Raji (cell line): ENCODE measurements around the gene PRICKLE4.

ENCODE experiments used
- POLR2A ChIP-seq: IDR thresholded peaks from 2 replicates; pipeline ENCODE4 v1.6.1; 2011; ENCODE audit warnings: low read depth, low read length, control low read depth; ENCODE audit not compliant: insufficient read depth

Gene PRICKLE4

GRCh38 chr6:41826343-41827022, 45.9 kb downstream of the PRICKLE4 start:
- TF ChIP-seq POLR2A = no peak

DNA sequence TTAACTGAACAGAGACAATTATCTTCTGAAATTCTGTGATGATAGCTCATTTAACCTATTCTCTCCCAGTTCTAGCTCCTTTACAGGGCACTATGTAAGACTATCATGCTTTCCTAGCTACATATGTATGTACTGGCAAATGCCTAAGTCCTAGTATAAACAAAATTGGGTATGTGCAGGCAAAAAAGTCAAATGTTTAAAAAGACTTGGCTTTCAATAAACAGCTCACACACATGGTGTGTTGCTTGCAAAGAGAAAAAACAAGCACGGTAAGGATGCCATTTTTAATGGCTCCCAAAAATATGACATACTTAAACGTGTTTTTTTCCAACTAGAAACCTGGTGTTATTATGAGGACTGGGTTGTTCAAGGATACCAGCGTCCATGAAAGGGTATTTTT, 51.7 kb downstream of the PRICKLE4 start:
- TF ChIP-seq POLR2A = no peak

- TF ChIP-seq POLR2A = no peak
Observed at GRCh38 chr6:41836022-41836659, 55.6 kb downstream of the PRICKLE4 start.

DNA sequence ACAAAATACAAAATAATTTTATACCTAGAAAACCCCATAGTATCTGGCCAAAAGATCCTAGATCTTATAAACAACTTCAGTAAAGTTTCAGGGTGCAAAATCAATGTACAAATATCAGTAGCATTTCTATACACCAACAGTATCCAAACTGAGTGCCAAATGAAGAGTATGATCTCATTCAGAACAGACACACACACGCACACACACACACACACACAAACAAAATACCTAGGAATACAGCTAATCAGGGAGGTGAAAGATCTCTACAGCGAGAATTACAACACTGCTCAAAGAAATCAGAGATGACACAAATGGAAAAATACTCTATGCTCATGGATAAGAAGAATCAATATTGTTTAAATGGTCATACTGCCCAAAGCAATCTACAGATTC, 56.1 kb downstream of the PRICKLE4 start:
- TF ChIP-seq POLR2A = no peak
